GM12874 (cell line): ENCODE data around the gene AK8.

Source experiments
- TF ChIP-seq, protein P1 (sequence below): IDR thresholded peaks from 2 replicates; pipeline ENCODE4 v1.5.1; 2011; ENCODE audit warnings: low read depth, mild to moderate bottlenecking, control low read depth, low read length, moderate library complexity; ENCODE audit not compliant: insufficient read depth

Gene AK8

DNA sequence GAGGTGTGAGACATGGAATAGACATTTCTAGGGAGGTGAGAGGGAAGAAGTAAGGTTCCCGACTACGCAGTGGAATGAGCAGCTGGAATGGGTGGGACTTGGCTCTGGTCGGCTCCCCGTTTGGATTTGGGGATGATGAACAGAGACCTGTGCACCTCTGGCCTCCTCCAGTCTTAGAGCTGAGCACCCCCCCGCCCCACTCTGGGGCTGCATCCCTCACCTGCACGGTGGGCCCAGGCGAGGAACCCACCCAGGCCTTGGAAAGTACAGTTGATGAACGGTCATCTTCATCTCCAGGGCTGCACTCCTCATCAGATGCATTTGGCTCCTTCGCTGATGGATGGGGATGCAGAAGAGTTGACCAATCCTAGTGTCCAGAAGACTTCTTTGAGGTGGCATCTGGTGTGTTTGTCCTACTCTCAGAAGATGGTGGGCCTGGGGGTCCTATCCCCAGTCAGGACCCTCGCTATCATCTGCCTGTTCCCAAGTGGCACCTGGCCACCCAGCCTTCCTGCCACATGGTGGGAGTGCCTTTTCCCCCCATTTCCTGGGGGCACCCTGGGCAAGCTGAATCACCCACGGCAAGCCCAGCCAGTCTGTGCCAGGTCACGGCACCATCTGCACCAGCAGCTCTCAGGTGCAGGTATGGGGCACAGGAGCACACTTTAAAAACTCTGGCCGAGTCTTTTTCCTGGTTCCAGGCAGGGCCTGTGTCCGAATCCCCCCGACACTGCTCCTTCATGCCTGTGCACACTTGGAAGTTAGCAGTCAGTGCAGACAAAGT, 137.4 kb downstream of the AK8 start:
- TF ChIP-seq, protein P1, sequence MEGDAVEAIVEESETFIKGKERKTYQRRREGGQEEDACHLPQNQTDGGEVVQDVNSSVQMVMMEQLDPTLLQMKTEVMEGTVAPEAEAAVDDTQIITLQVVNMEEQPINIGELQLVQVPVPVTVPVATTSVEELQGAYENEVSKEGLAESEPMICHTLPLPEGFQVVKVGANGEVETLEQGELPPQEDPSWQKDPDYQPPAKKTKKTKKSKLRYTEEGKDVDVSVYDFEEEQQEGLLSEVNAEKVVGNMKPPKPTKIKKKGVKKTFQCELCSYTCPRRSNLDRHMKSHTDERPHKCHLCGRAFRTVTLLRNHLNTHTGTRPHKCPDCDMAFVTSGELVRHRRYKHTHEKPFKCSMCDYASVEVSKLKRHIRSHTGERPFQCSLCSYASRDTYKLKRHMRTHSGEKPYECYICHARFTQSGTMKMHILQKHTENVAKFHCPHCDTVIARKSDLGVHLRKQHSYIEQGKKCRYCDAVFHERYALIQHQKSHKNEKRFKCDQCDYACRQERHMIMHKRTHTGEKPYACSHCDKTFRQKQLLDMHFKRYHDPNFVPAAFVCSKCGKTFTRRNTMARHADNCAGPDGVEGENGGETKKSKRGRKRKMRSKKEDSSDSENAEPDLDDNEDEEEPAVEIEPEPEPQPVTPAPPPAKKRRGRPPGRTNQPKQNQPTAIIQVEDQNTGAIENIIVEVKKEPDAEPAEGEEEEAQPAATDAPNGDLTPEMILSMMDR: no peak

GRCh38 chr9:132739710-132740310, 138.3 kb downstream of the AK8 start:
- TF ChIP-seq, protein P1: no peak

GRCh38 chr9:132733260-132733815, 144.7 kb downstream of the AK8 start:
- TF ChIP-seq, protein P1: no peak

DNA sequence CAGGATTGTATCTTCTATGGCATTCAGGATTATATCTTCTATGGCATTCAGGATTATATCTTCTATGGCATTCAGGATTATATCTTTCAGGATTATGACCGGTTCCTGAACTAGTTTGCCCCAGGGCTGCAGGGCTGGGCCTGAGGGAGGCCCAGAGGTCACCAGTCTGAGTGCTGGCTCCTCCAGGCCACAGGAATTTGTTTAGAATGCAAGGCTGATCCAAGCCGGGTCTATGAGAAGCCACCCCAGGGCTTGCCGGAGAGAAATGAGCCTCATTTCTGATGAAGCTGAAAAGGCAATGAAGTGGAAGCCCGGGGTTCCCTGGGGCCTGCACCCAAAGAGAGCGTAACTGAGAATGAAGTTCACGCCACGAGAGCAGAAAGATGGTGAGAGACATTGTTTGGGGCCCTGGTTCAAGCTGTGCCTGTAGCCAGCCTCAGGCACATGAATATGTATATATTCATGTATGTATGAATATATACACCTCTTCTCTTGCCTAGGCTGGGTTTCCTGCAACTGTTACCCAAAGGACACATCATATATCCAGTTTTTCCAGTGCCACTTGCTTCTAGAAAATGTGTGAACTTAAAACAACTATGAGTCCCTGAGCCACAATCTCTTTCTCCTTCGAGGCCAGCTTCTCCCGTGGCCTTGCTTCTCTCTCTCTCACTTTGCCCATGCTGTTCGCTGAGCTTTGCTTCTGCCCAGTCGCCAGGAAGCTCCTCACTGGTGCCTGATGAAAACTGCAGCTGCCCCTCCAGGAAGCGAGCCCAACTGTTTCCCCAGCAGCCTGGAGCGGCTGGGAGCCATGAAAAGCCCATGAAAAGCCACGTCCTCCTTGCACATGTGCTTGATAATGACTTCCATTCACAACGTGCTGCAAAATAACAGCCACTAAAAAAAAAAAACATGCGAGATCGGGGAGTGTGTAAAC, 145.5 kb downstream of the AK8 start:
- TF ChIP-seq, protein P1: no peak

GRCh38 chr9:132731230-132731629, 146.9 kb downstream of the AK8 start:
- TF ChIP-seq, protein P1: no peak

DNA sequence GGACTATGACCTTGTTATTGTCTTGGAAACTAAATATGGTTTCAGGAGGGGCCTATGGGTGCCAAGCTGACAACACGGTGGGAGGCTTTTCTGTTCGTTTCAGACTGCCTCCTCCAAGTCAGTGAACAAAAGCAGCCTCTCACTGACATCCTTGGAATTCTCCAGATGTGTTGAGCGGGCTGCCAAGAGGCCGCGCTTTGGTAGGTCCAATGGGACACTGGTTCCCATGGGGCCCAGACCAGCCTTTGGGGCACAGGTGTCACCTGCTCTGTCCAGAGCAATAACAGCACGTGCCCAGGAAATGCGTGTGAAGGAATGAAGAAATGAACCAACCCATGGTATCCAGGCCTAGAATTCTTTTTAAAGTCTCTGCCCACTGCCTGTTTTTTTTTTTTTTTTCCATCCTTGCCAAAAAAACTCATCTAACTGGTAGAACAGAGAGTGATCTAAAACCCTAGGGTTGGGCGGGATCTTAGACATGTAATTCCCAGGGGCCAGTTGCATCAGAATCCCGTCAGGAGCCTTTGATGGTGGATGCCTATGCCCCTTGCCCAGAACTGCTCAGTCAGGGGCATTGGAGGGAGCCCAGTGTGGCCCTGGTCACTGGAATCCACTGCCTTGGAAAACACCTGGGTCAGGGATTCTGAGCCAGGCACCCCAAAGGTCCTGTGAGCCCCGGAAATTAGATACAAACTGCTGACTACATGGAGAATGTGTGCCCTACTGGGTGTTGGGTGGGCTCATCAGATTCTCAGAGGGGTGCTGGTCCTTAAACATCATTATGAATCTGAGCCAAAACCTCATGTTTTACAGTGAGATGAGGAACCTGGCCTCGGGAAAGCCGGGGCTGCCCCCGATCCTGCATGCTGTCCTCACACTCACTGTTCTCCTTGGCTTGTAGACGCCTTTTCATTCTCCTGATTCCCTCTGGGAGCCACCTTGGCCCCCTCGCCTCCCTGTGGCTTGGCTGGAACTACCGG, 147.7 kb downstream of the AK8 start:
- TF ChIP-seq, protein P1: no peak
